D721Med (cell line): ENCODE measurements around the gene ASIC2.

Experiments used
- DNase-seq: peaks from one replicate; pipeline ENCODE4 v3.0.0; 2011; ENCODE audit warnings: low spot score; ENCODE audit not compliant: insufficient read length
- FAIRE-seq: peaks from 2 replicates; lab custom pipeline; 2011; peaks lifted over from hg19 to GRCh38; lab: Jason Lieb, UNC
- CTCF ChIP-seq: IDR thresholded peaks from 2 replicates; pipeline ENCODE4 v1.5.1; 2012; ENCODE audit warnings: mild to moderate bottlenecking, control low read depth; ENCODE audit not compliant: insufficient read depth; ENCODE audit errors: missing control alignments

ASIC2 gene

GRCh38 chr17:33082529-33083173, 210.4 kb downstream of the ASIC2 start:
- DNase-seq, result no peak
- no peak for FAIRE-seq

GRCh38 chr17:33080091-33080490, 213.0 kb downstream of the ASIC2 start:
- TF ChIP-seq CTCF, result no peak
- FAIRE-seq (no peak), DNase-seq (no peak)

More at GRCh38 chr17:33082529-33083173, 210.4 kb downstream of the ASIC2 start:
- no peak for TF ChIP-seq CTCF

GRCh38 chr17:33079201-33079600, 213.9 kb downstream of the ASIC2 start:
- FAIRE-seq (no peak), DNase-seq (no peak)
- TF ChIP-seq CTCF, result no peak

- FAIRE-seq, result no peak
- no peak for DNase-seq
- no peak for TF ChIP-seq CTCF
These were observed 216.1 kb downstream of the ASIC2 start for GRCh38 chr17:33076979-33077378.

- no peak for FAIRE-seq
- DNase-seq, result no peak
- TF ChIP-seq CTCF, result no peak
These were observed 219.7 kb downstream of the ASIC2 start for GRCh38 chr17:33073416-33073815.

- FAIRE-seq (no peak), DNase-seq (no peak)
These were observed 220.5 kb downstream of the ASIC2 start for GRCh38 chr17:33072421-33073161.

More at GRCh38 chr17:33072421-33073161, 220.5 kb downstream of the ASIC2 start:
- no peak for TF ChIP-seq CTCF
